IMR-90 (cell line): ENCODE results near the gene RNF114. TPM values are rescaled to one million over a fixed set of nuclear protein-coding genes. Genes with fewer than 3 reads are reported as not detected.

ENCODE experiments used
- ATAC-seq: fragments of 200-7000 bp; cut with Tn5 transposase; 2 replicates; pipeline ENCODE4 v1.9.1; 2020; ENCODE audit warnings: low read depth, mild to moderate bottlenecking, moderate library complexity
- BruUV-seq: library from RNA; stranded (reverse); fragments of 400-500 nt; replicated peaks from 2 replicates; lab custom pipeline; 2021; lab: Mats Ljungman, UMichigan
- CTCF ChIA-PET: fragments of 300-600 bp; formaldehyde crosslinking; extraction: SDS; loops from one replicate; lab custom pipeline; 2021; ENCODE audit warnings: antibody characterized with exemption; lab: Yijun Ruan, JAX
- POLR2A ChIA-PET: fragments of 300-600 bp; sonication (Branson Sonifier 250); formaldehyde crosslinking; loops from one replicate; lab custom pipeline; 2022; ENCODE audit warnings: antibody characterized with exemption; ENCODE audit not compliant: unreplicated experiment; lab: Charles Lee
- DNase-seq: peaks from one replicate; pipeline ENCODE4 v3.0.0; 2013
- H2AFZ ChIP-seq: replicated peaks from 2 replicates; pipeline ENCODE3; 2013; ENCODE audit warnings: low read length, mild to moderate bottlenecking; ENCODE audit not compliant: poor library complexity
- H2AK5ac ChIP-seq: 2 replicates; pipeline ENCODE4 v1.6.1; 2013; ENCODE audit warnings: low read depth, low read length, inconsistent platforms
- H2AK9ac ChIP-seq: replicated peaks from 2 replicates; pipeline ENCODE3; 2013; ENCODE audit warnings: mild to moderate bottlenecking, low read depth, low read length, moderate library complexity; ENCODE audit not compliant: poor library complexity
- H2BK120ac ChIP-seq: 2 replicates; pipeline ENCODE4 v1.6.1; 2013; ENCODE audit warnings: low read depth, low read length, inconsistent platforms
- H2BK15ac ChIP-seq: 3 replicates; pipeline ENCODE4 v1.6.1; 2013; ENCODE audit warnings: low read depth, low read length, inconsistent platforms
- H2BK20ac ChIP-seq: 2 replicates; pipeline ENCODE4 v1.6.1; 2013; ENCODE audit warnings: low read depth, mild to moderate bottlenecking, inconsistent platforms, low read length, moderate library complexity
- H2BK5ac ChIP-seq: 2 replicates; pipeline ENCODE4 v1.6.1; 2013; ENCODE audit warnings: mild to moderate bottlenecking, low read depth, low read length, inconsistent platforms; ENCODE audit not compliant: poor library complexity, severe bottlenecking
- H3K14ac ChIP-seq: replicated peaks from 2 replicates; pipeline ENCODE4 v1.6.1; 2013; ENCODE audit warnings: low read depth, low read length, inconsistent platforms
- H3K18ac ChIP-seq: 2 replicates; pipeline ENCODE4 v1.6.1; 2013; ENCODE audit warnings: low read depth, low read length, control low read depth
- H3K23ac ChIP-seq: 2 replicates; pipeline ENCODE4 v1.6.1; 2013; ENCODE audit warnings: low read depth, low read length, inconsistent platforms
- H3K27ac ChIP-seq: 2 replicates; pipeline ENCODE4 v1.5.1; 2013; ENCODE audit warnings: mild to moderate bottlenecking, control low read depth, low read length; ENCODE audit not compliant: insufficient read depth
- H3K27me3 ChIP-seq: 2 replicates; pipeline ENCODE4 v1.6.1; 2013; ENCODE audit warnings: low read length; ENCODE audit not compliant: control insufficient read depth, insufficient read depth
- H3K36me3 ChIP-seq: 2 replicates; pipeline ENCODE4 v1.6.1; 2013; ENCODE audit warnings: low read length, mixed read lengths; ENCODE audit not compliant: control insufficient read depth, insufficient read depth
- H3K4ac ChIP-seq: 2 replicates; pipeline ENCODE4 v1.6.1; 2013; ENCODE audit warnings: low read depth, low read length, inconsistent platforms
- H3K4me1 ChIP-seq: 2 replicates; pipeline ENCODE4 v1.6.1; 2013; ENCODE audit warnings: low read length, mixed read lengths; ENCODE audit not compliant: control insufficient read depth, insufficient read depth
- H3K4me2 ChIP-seq: 2 replicates; pipeline ENCODE4 v1.6.1; 2013; ENCODE audit warnings: low read depth, mild to moderate bottlenecking, control low read depth, low read length, moderate library complexity
- H3K4me3 ChIP-seq: 2 replicates; pipeline ENCODE4 v1.5.1; 2013; ENCODE audit warnings: low read depth, mild to moderate bottlenecking, control low read depth, low read length, moderate library complexity; ENCODE audit not compliant: insufficient read depth
- H3K56ac ChIP-seq: 2 replicates; pipeline ENCODE4 v1.6.1; 2013; ENCODE audit warnings: low read length, inconsistent platforms; ENCODE audit not compliant: insufficient read depth; ENCODE audit errors: extremely low read depth
- H3K79me1 ChIP-seq, 2 experiments: 2 replicates each; pipeline ENCODE4 v1.6.1; 2013; ENCODE audit warnings: low read length in 2 of 2, inconsistent platforms in 1 of 2, low read depth in 1 of 2
- H3K9ac ChIP-seq: 2 replicates; pipeline ENCODE4 v1.6.1; 2013; ENCODE audit warnings: low read depth, low read length, control low read depth
- H3K9me1 ChIP-seq: 2 replicates; pipeline ENCODE4 v1.6.1; 2013; ENCODE audit warnings: low read length, inconsistent platforms; ENCODE audit not compliant: insufficient read depth
- H3K9me3 ChIP-seq: 2 replicates; pipeline ENCODE4 v1.6.1; 2013; ENCODE audit warnings: low read length; ENCODE audit not compliant: control insufficient read depth, insufficient read depth
- H4K20me1 ChIP-seq: 2 replicates; pipeline ENCODE4 v1.6.1; 2013; ENCODE audit warnings: low read length, inconsistent platforms; ENCODE audit not compliant: insufficient read depth
- H4K5ac ChIP-seq: 2 replicates; pipeline ENCODE4 v1.6.1; 2013; ENCODE audit warnings: mild to moderate bottlenecking, low read depth, low read length, control low read depth
- H4K8ac ChIP-seq, 2 experiments: 2 replicates each; pipeline ENCODE4 v1.6.1; 2013; ENCODE audit warnings: low read depth in 2 of 2, low read length in 2 of 2, control low read depth in 1 of 2, inconsistent platforms in 1 of 2
- H4K91ac ChIP-seq: 2 replicates; pipeline ENCODE4 v1.6.1; 2013; ENCODE audit warnings: low read depth, low read length, inconsistent platforms; ENCODE audit not compliant: insufficient read depth
- BHLHE40 ChIP-seq: fragments of 150-350 bp; IDR thresholded peaks from 2 replicates; pipeline ENCODE4 v1.6.1; 2016; ENCODE audit warnings: mild to moderate bottlenecking, low read depth, low read length
- CEBPB ChIP-seq: IDR thresholded peaks from 2 replicates; pipeline ENCODE4 v1.6.1; 2012; ENCODE audit warnings: low read depth, low read length, improper control_type of control experiment
- CHD1 ChIP-seq: IDR thresholded peaks from 2 replicates; pipeline ENCODE4 v1.6.1; 2012; ENCODE audit warnings: low read depth, low read length, improper control_type of control experiment
- CTCF ChIP-seq: conservative IDR thresholded peaks from 2 replicates; pipeline ENCODE4 v1.5.1; 2012; ENCODE audit warnings: mild to moderate bottlenecking, low read depth, low read length, improper control_type of control experiment
- ELK1 ChIP-seq: fragments of 150-350 bp; IDR thresholded peaks from 2 replicates; pipeline ENCODE4 v1.6.1; 2016; ENCODE audit warnings: low read depth, mild to moderate bottlenecking, low read length, moderate library complexity, borderline replicate concordance
- FOS ChIP-seq: fragments of 150-350 bp; IDR thresholded peaks from 2 replicates; pipeline ENCODE4 v1.6.1; 2016; ENCODE audit warnings: low read depth, low read length
- MAFK ChIP-seq: IDR thresholded peaks from 2 replicates; pipeline ENCODE4 v1.6.1; 2012; ENCODE audit warnings: low read depth, low read length, improper control_type of control experiment
- MAZ ChIP-seq: IDR thresholded peaks from 2 replicates; pipeline ENCODE4 v1.6.1; 2012; ENCODE audit warnings: low read depth, mild to moderate bottlenecking, low read length, improper control_type of control experiment, moderate library complexity, borderline replicate concordance
- MXI1 ChIP-seq: IDR thresholded peaks from 2 replicates; pipeline ENCODE4 v1.6.1; 2012; ENCODE audit warnings: low read depth, mild to moderate bottlenecking, low read length, moderate library complexity, borderline replicate concordance
- NFE2L2 ChIP-seq: fragments of 150-350 bp; IDR thresholded peaks from 2 replicates; pipeline ENCODE4 v1.6.1; 2016; ENCODE audit warnings: low read depth, mild to moderate bottlenecking, low read length
- POLR2A ChIP-seq: IDR thresholded peaks from 2 replicates; pipeline ENCODE4 v1.6.1; 2012; ENCODE audit warnings: mild to moderate bottlenecking, low read depth, low read length
- RAD21 ChIP-seq: IDR thresholded peaks from 2 replicates; pipeline ENCODE4 v1.6.1; 2012; ENCODE audit warnings: low read length, improper control_type of control experiment
- RCOR1 ChIP-seq: IDR thresholded peaks from 2 replicates; pipeline ENCODE4 v1.6.1; 2012; ENCODE audit warnings: mild to moderate bottlenecking, low read length, improper control_type of control experiment; ENCODE audit not compliant: insufficient replicate concordance
- RFX5 ChIP-seq: IDR thresholded peaks from 2 replicates; pipeline ENCODE4 v1.8.0; 2012; ENCODE audit warnings: low read depth, mild to moderate bottlenecking, low read length, moderate library complexity
- SMC3 ChIP-seq: fragments of 150-350 bp; IDR thresholded peaks from 2 replicates; pipeline ENCODE4 v1.6.1; 2016; ENCODE audit warnings: low read depth, mild to moderate bottlenecking, antibody characterized with exemption, low read length, moderate library complexity
- WGBS, 2 experiments: methylation state at CpG; one replicate each; pipeline versions ENCODE4 v1.1.5 to v1.1.7; 2013; ENCODE audit warnings: missing lambda C conversion rate in 2 of 2; ENCODE audit not compliant: insufficient read length in 1 of 2; ENCODE audit errors: extremely low coverage in 2 of 2; 5-methylcytosine and 5-hydroxymethylcytosine counted together
- dilution Hi-C: fragments of 300-500 bp; cut with HindIII; formaldehyde crosslinking; loops from one replicate; pipeline ENCODE4 v1.14.3; 2018; ENCODE audit warnings: low sequenced_read_pairs; ENCODE audit not compliant: unreplicated experiment
- in situ Hi-C: fragments of 300-500 bp; cut with MboI; formaldehyde crosslinking; loops from 3 replicates; pipeline ENCODE4 v1.14.3; 2019; ENCODE audit warnings: low sequenced_read_pairs, inconsistent platforms, mixed read lengths
- intact Hi-C: fragments of 100-400 bp; cut with micrococcal nuclease; formaldehyde crosslinking; loops from 2 replicates; pipeline ENCODE4 v1.10.0; 2022
- polyA plus RNA-seq, 3 experiments: library from polyadenylated mRNA; depleted of rRNA; stranded (reverse); fragments of >200 nt; gene quantifications; 2 replicates each; pipeline ENCODE4 v1.2.3, GENCODE V29; 2012; ENCODE audit warnings: low replicate concordance in 1 of 3
- total RNA-seq: library from RNA; depleted of rRNA; stranded (reverse); fragments of >200 nt; gene quantifications from 2 replicates; pipeline ENCODE4 v1.2.3, GENCODE V29; 2012
- TF ChIP-seq, protein P1 (sequence below): fragments of 150-350 bp; IDR thresholded peaks from 2 replicates; pipeline ENCODE4 v1.6.1; 2017; ENCODE audit warnings: mild to moderate bottlenecking, antibody characterized with exemption, low read length, low read depth

Gene RNF114
- total and polyA plus RNA-seq, 2 of the 4 experiments (the other 2 are of a cell fraction): 44.6 to 62.3 TPM

- Histone ChIP-seq H3K9me1 (no peaks in the 10 kb centered on the region), H2BK20ac (no peak overlapping the region), H3K18ac (no peak overlapping the region), H3K56ac (no peak overlapping the region), H3K14ac (no peak overlapping the region), H2AFZ (no peak overlapping the region), H4K91ac (no peak overlapping the region), H3K27ac (no peak overlapping the region), H4K5ac (no peak overlapping the region), H2BK5ac (no peak overlapping the region), H3K4me3 (no peak overlapping the region), H3K79me1 (no peaks in the 10 kb centered on the region; a peak in 1 of 4 replicates), H4K8ac (no peak overlapping the region), H2BK15ac (no peak overlapping the region), H2AK9ac (no peak overlapping the region), H3K4me2 (no peak overlapping the region), H3K27me3 (no peaks in the 10 kb centered on the region), H2BK120ac (no peak overlapping the region), H3K9ac (no peak overlapping the region), H3K4ac (no peak overlapping the region), H3K23ac (no peak overlapping the region), H3K36me3 (peaks cover 10% of the 10 kb centered on the region; the same call in 1 of the 2 replicates), H3K9me3 (no peaks in the 10 kb centered on the region), H2AK5ac (no peak overlapping the region), H4K20me1 (0 out of 2 replicates have a peak, but pooled peaks cover 9% of the 10 kb centered on the region), H3K4me1 (peaks cover 29% of the 10 kb centered on the region)
- POLR2A ChIA-PET: no interaction called here
- 60% methylated on average over 1 of the region's 9 CpGs; no CpG with 5 or more reads in 1 of the 2 experiments for WGBS, 2 experiments
- DNase-seq (no peak), ATAC-seq (no peak)
- no TSS peak for BruUV-seq
- dilution Hi-C loops (no loop called here), in situ Hi-C loops (no loop called here), intact Hi-C loops (no loop called here)
- CTCF ChIA-PET: interaction anchor here (0.6 kb wide), 1 partner anchor 286 kb away, joined by 4 read pairs; no protein-coding TSS in a partner anchor
- no peak for TF ChIP-seq SMC3
- no peak for TF ChIP-seq BHLHE40
- no peak for TF ChIP-seq MAFK
- TF ChIP-seq CTCF: no peak
- TF ChIP-seq MXI1: no peak
- no peak for TF ChIP-seq POLR2A
- no peak for TF ChIP-seq ELK1
- TF ChIP-seq CHD1: no peak
- TF ChIP-seq RFX5: no peak
- TF ChIP-seq, protein P1, sequence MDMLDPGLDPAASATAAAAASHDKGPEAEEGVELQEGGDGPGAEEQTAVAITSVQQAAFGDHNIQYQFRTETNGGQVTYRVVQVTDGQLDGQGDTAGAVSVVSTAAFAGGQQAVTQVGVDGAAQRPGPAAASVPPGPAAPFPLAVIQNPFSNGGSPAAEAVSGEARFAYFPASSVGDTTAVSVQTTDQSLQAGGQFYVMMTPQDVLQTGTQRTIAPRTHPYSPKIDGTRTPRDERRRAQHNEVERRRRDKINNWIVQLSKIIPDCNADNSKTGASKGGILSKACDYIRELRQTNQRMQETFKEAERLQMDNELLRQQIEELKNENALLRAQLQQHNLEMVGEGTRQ: no peak
- no peak for TF ChIP-seq RAD21
- TF ChIP-seq RCOR1: no peak
- no peak for TF ChIP-seq NFE2L2
- no peak for TF ChIP-seq CEBPB
- no peak for TF ChIP-seq MAZ
- TF ChIP-seq FOS: no peak
Observed at GRCh38 chr20:49889935-49890333, 46.3 kb upstream of the RNF114 start.
